ENCODE results near the gene JPH2.

- TF ChIP-seq POLR2AphosphoS5 (IDR thresholded peaks at IDR 0.05; ENCODE audit: low read depth, low read length) (no peak), POLR2A (IDR thresholded peaks at IDR 0.05; ENCODE audit: low read depth, low read length) (no peak), TAF1 (IDR thresholded peaks at IDR 0.05; ENCODE audit: borderline replicate concordance, low read depth, low read length) (no peak)
Observed at GRCh38 chr20:44204832-44205215, 17.8 kb upstream of the JPH2 start.
